ENCODE data around the gene KRTAP10-3. TPM values are rescaled to one million over a fixed set of nuclear protein-coding genes. Genes with fewer than 3 reads are reported as not detected.

The KRTAP10-3 gene
- total RNA-seq, 2 experiments from 2014 or later: not detected

- H3K4me1 Mint-ChIP-seq (ENCODE audit: low read depth): peaks cover 2% of the 10 kb centered on the region
- DNase-seq: no peak
- no peak overlapping the region for H3K4me3 Mint-ChIP-seq
- ChIA-PET CTCF (interaction anchor here (4.0 kb wide), 1 partner anchor 281 kb away, joined by 15 read pairs; no protein-coding TSS in a partner anchor), POLR2A (no interaction called here)
- no peaks in the 10 kb centered on the region for H3K9me3 Mint-ChIP-seq (ENCODE audit: insufficient read depth)
- no peak overlapping the region for H3K27ac Mint-ChIP-seq
- ATAC-seq: no peak
- no peaks in the 10 kb centered on the region for H3K36me3 Mint-ChIP-seq (ENCODE audit: low read depth)
- H3K27me3 Mint-ChIP-seq (ENCODE audit: low read depth): no peaks in the 10 kb centered on the region
Observed at GRCh38 chr21:44512496-44513388, 45.9 kb downstream of the KRTAP10-3 start.

- no peak for DNase-seq
- ChIA-PET POLR2A (no interaction called here), CTCF (interaction anchor here (0.8 to 2.7 kb wide), 3 partner anchors 282 to 289 kb away, joined by 3 to 63 read pairs (median 24); partner anchors contain the start of gene UBE2G2)
- ATAC-seq: no peak
- Mint-ChIP-seq H3K36me3 (ENCODE audit: low read depth) (no peaks in the 10 kb centered on the region), H3K9me3 (ENCODE audit: insufficient read depth) (no peaks in the 10 kb centered on the region), H3K27ac (no peak overlapping the region), H3K4me3 (no peak overlapping the region), H3K27me3 (ENCODE audit: low read depth) (no peaks in the 10 kb centered on the region), H3K4me1 (ENCODE audit: low read depth) (peaks cover 2% of the 10 kb centered on the region)
Observed at GRCh38 chr21:44511938-44512275, 46.7 kb downstream of the KRTAP10-3 start.

GRCh38 chr21:44511219-44511937, 47.2 kb downstream of the KRTAP10-3 start:
- ChIA-PET CTCF (interaction anchor here (0.6 to 2.7 kb wide), 28 partner anchors 7 to 363 kb away, joined by 3 to 63 read pairs (median 4); partner anchors contain the start of genes KRTAP12-1, PTTG1IP, SUMO3 and UBE2G2), POLR2A (interaction anchor here (1.3 kb wide), 1 partner anchor 282 kb away, joined by 8 read pairs; no protein-coding TSS in a partner anchor)
- Mint-ChIP-seq H3K27ac (no peak overlapping the region), H3K4me3 (peak overlapping the region; percentile 22), H3K27me3 (ENCODE audit: low read depth) (no peaks in the 10 kb centered on the region), H3K4me1 (ENCODE audit: low read depth) (peaks cover 2% of the 10 kb centered on the region), H3K9me3 (ENCODE audit: insufficient read depth) (no peaks in the 10 kb centered on the region), H3K36me3 (ENCODE audit: low read depth) (no peaks in the 10 kb centered on the region)
- no peak for DNase-seq
- no peak for ATAC-seq

- Mint-ChIP-seq H3K36me3 (ENCODE audit: low read depth) (no peaks in the 10 kb centered on the region), H3K27ac (no peak overlapping the region), H3K27me3 (ENCODE audit: low read depth) (no peaks in the 10 kb centered on the region), H3K9me3 (ENCODE audit: insufficient read depth) (no peaks in the 10 kb centered on the region), H3K4me1 (ENCODE audit: low read depth) (peaks cover 2% of the 10 kb centered on the region), H3K4me3 (peak overlapping the region; percentile 22)
- ATAC-seq: peak; percentile 93
- CTCF ChIA-PET: interaction anchor here (0.6 to 2.7 kb wide), 30 partner anchors 8 to 422 kb away, joined by 3 to 63 read pairs (median 4); partner anchors contain the start of genes KRTAP12-1, PTTG1IP, SUMO3 and UBE2G2
- DNase-seq: peak; percentile 81
- POLR2A ChIA-PET: interaction anchor here (1.3 kb wide), 1 partner anchor 283 kb away, joined by 8 read pairs; no protein-coding TSS in a partner anchor
Observed at GRCh38 chr21:44510508-44511218, 47.9 kb downstream of the KRTAP10-3 start.

GRCh38 chr21:44510109-44510507, 48.5 kb downstream of the KRTAP10-3 start:
- no peak overlapping the region for H3K27ac Mint-ChIP-seq
- H3K4me1 Mint-ChIP-seq (ENCODE audit: low read depth): peaks cover 2% of the 10 kb centered on the region
- H3K27me3 Mint-ChIP-seq (ENCODE audit: low read depth): no peaks in the 10 kb centered on the region
- no peak overlapping the region for H3K4me3 Mint-ChIP-seq
- CTCF ChIA-PET: interaction anchor here (0.7 to 2.7 kb wide), 27 partner anchors 8 to 423 kb away, joined by 3 to 63 read pairs (median 4); partner anchors contain the start of genes KRTAP12-1 and UBE2G2
- ATAC-seq (no peak), DNase-seq (no peak)
- POLR2A ChIA-PET: interaction anchor here (1.3 kb wide), 1 partner anchor 283 kb away, joined by 8 read pairs; no protein-coding TSS in a partner anchor
- H3K9me3 Mint-ChIP-seq (ENCODE audit: insufficient read depth): no peaks in the 10 kb centered on the region
- H3K36me3 Mint-ChIP-seq (ENCODE audit: low read depth): no peaks in the 10 kb centered on the region

- Mint-ChIP-seq H3K27me3 (ENCODE audit: low read depth) (no peaks in the 10 kb centered on the region), H3K9me3 (ENCODE audit: insufficient read depth) (no peaks in the 10 kb centered on the region), H3K4me3 (no peak overlapping the region), H3K27ac (no peak overlapping the region), H3K4me1 (ENCODE audit: low read depth) (peaks cover 2% of the 10 kb centered on the region), H3K36me3 (ENCODE audit: low read depth) (no peaks in the 10 kb centered on the region)
- POLR2A ChIA-PET: interaction anchor here (1.3 kb wide), 1 partner anchor 284 kb away, joined by 8 read pairs; no protein-coding TSS in a partner anchor
- DNase-seq (no peak), ATAC-seq (no peak)
- CTCF ChIA-PET: interaction anchor here (0.8 to 2.7 kb wide), 16 partner anchors 9 to 423 kb away, joined by 3 to 63 read pairs (median 5); partner anchors contain the start of genes KRTAP12-1 and UBE2G2
Observed at GRCh38 chr21:44509539-44509938, 49.1 kb downstream of the KRTAP10-3 start.

GRCh38 chr21:44508711-44509445, 49.7 kb downstream of the KRTAP10-3 start:
- H3K27ac Mint-ChIP-seq: no peak overlapping the region
- no peaks in the 10 kb centered on the region for H3K27me3 Mint-ChIP-seq (ENCODE audit: low read depth)
- DNase-seq: no peak
- H3K4me1 Mint-ChIP-seq (ENCODE audit: low read depth): peaks cover 6% of the 10 kb centered on the region
- H3K36me3 Mint-ChIP-seq (ENCODE audit: low read depth): no peaks in the 10 kb centered on the region
- ATAC-seq: no peak
- no peak overlapping the region for H3K4me3 Mint-ChIP-seq
- POLR2A ChIA-PET: no interaction called here
- CTCF ChIA-PET: interaction anchor here (0.8 kb wide), 1 partner anchor 284 kb away, joined by 3 read pairs; no protein-coding TSS in a partner anchor
- no peaks in the 10 kb centered on the region for H3K9me3 Mint-ChIP-seq (ENCODE audit: insufficient read depth)

GRCh38 chr21:44508426-44508710, 50.2 kb downstream of the KRTAP10-3 start:
- Mint-ChIP-seq H3K4me1 (ENCODE audit: low read depth) (peaks cover 8% of the 10 kb centered on the region), H3K4me3 (no peak overlapping the region), H3K36me3 (ENCODE audit: low read depth) (no peaks in the 10 kb centered on the region), H3K27ac (no peak overlapping the region), H3K27me3 (ENCODE audit: low read depth) (no peaks in the 10 kb centered on the region), H3K9me3 (ENCODE audit: insufficient read depth) (no peaks in the 10 kb centered on the region)
- no peak for DNase-seq
- ATAC-seq: no peak
- ChIA-PET CTCF (interaction anchor here (1.4 kb wide), 1 partner anchor 285 kb away, joined by 4 read pairs; no protein-coding TSS in a partner anchor), POLR2A (no interaction called here)

Other genes starting within 250 kb of the KRTAP10-3 start
- 10 to 100 TPM; 16.8 to 17.4 TPM for gene CFAP410, start 219.4 kb downstream of the KRTAP10-3 start, total RNA-seq
- gene TRPM2, start 205.2 kb downstream of the KRTAP10-3 start, total RNA-seq: 10 to 100 TPM; 35.6 to 40.9 TPM
- 1 to 10 TPM; 3.2 to 3.4 TPM for gene LRRC3, start 103.3 kb downstream of the KRTAP10-3 start, total RNA-seq
- not detected for gene KRTAP10-1, start 18.6 kb downstream of the KRTAP10-3 start, total RNA-seq
- not detected for gene KRTAP10-2, start 7.3 kb downstream of the KRTAP10-3 start, total RNA-seq
- not detected for gene KRTAP10-4, start 14.9 kb upstream of the KRTAP10-3 start, total RNA-seq
- gene KRTAP10-5, start 21.8 kb upstream of the KRTAP10-3 start, total RNA-seq: not detected
- gene KRTAP10-6, start 33.7 kb upstream of the KRTAP10-3 start, total RNA-seq: not detected
- gene KRTAP10-7, start 41.8 kb upstream of the KRTAP10-3 start, total RNA-seq: not detected
- not detected for gene KRTAP10-8, start 53.3 kb upstream of the KRTAP10-3 start, total RNA-seq
- not detected for gene KRTAP10-9, start 68.3 kb upstream of the KRTAP10-3 start, total RNA-seq
- not detected for gene KRTAP10-10, start 78.6 kb upstream of the KRTAP10-3 start, total RNA-seq
- gene KRTAP10-11, start 87.6 kb upstream of the KRTAP10-3 start, total RNA-seq: not detected
- gene KRTAP12-4, start 95.9 kb upstream of the KRTAP10-3 start, total RNA-seq: not detected
- not detected for gene KRTAP12-3, start 99.1 kb upstream of the KRTAP10-3 start, total RNA-seq
- not detected for gene KRTAP12-2, start 108.1 kb upstream of the KRTAP10-3 start, total RNA-seq
- not detected for gene KRTAP12-1, start 123.4 kb upstream of the KRTAP10-3 start, total RNA-seq
- gene KRTAP10-12, start 138.4 kb upstream of the KRTAP10-3 start, total RNA-seq: not detected
- not detected for gene TSPEAR, start 152.8 kb upstream of the KRTAP10-3 start, total RNA-seq
- 10 to 100 TPM; 85.5 to 86.0 TPM for gene UBE2G2, start 243.0 kb upstream of the KRTAP10-3 start, total RNA-seq

Measured in activated CD8-positive, alpha-beta T cell treated with anti-CD3 and anti-CD28 coated beads, Interleukin-2, amount 10 ng/mL, durations not matched to agents 7 days and 5 days (primary cell).